Muscle layer of duodenum (tissue), 2 donors: ENCODE data around the gene ROM1.
"Not testable (repeated sequence)": the region's sequence is repeated elsewhere in the genome, so short reads cannot be mapped to it uniquely, and the experiment has no call there.

Experiments
- H3K27ac ChIP-seq: one replicate; pipeline ENCODE4 v1.7.0; 2013; ENCODE audit warnings: mild to moderate bottlenecking, low read length
- H3K27me3 ChIP-seq: one replicate; pipeline ENCODE4 v1.7.0; 2013; ENCODE audit warnings: low read depth, mild to moderate bottlenecking, control low read depth, low read length
- H3K36me3 ChIP-seq, 2 donors: one replicate each; pipeline ENCODE4 v1.7.0; 2013; ENCODE audit warnings: low read length in 2 of 2, control low read depth in 1 of 2, mild to moderate bottlenecking in 1 of 2; ENCODE audit not compliant: insufficient read depth in 2 of 2, control insufficient read depth in 1 of 2
- H3K4me1 ChIP-seq, 2 donors: one replicate each; pipeline ENCODE4 v1.7.0; 2013; ENCODE audit warnings: low read length in 2 of 2, mild to moderate bottlenecking in 2 of 2, control low read depth in 1 of 2, moderate library complexity in 1 of 2; ENCODE audit not compliant: insufficient read depth in 2 of 2, control insufficient read depth in 1 of 2
- H3K4me3 ChIP-seq, 2 donors: one replicate each; pipeline ENCODE4 v1.7.0; 2013; ENCODE audit warnings: low read length in 2 of 2, low read depth in 1 of 2, mild to moderate bottlenecking in 1 of 2
- H3K9me3 ChIP-seq, 2 donors: one replicate each; pipeline ENCODE4 v1.7.0; 2013; ENCODE audit warnings: low read length in 2 of 2, control low read depth in 1 of 2, mild to moderate bottlenecking in 1 of 2; ENCODE audit not compliant: control insufficient read depth in 1 of 2
- donor health status: healthy.

The ROM1 gene

GRCh38 chr11:62574363-62575071 is 38.5 kb upstream of the ROM1 start:
- H3K9me3 ChIP-seq: no peaks in the 10 kb centered on the region
- H3K4me1 ChIP-seq: peaks cover 3 to 30% of the 10 kb centered on the region in 2 donors
- H3K27me3 ChIP-seq: no peaks in the 10 kb centered on the region
- peak overlapping the region; percentile 95 for H3K4me3 ChIP-seq
- H3K36me3 ChIP-seq: peaks cover 29 to 60% of the 10 kb centered on the region in 2 donors
- H3K27ac ChIP-seq: peak overlapping the region; percentile 96

- peak overlapping the region; percentile 95 for H3K4me3 ChIP-seq
- no peaks in the 10 kb centered on the region for H3K27me3 ChIP-seq
- H3K9me3 ChIP-seq: no peaks in the 10 kb centered on the region
- peaks cover 24 to 57% of the 10 kb centered on the region in 2 donors for H3K36me3 ChIP-seq
- peaks cover 3 to 30% of the 10 kb centered on the region in 2 donors for H3K4me1 ChIP-seq
- H3K27ac ChIP-seq: peak overlapping the region; percentile 96
Measured at GRCh38 chr11:62575156-62575555, 37.9 kb upstream of the ROM1 start.

GRCh38 chr11:62575837-62576236 is 37.2 kb upstream of the ROM1 start:
- H3K4me1 ChIP-seq: peaks cover 3 to 30% of the 10 kb centered on the region in 2 donors
- H3K4me3 ChIP-seq: no peak overlapping the region
- no peaks in the 10 kb centered on the region for H3K9me3 ChIP-seq
- peaks cover 19 to 54% of the 10 kb centered on the region in 2 donors for H3K36me3 ChIP-seq
- H3K27ac ChIP-seq: no peak overlapping the region
- no peaks in the 10 kb centered on the region for H3K27me3 ChIP-seq

- no peak overlapping the region for H3K4me3 ChIP-seq
- H3K27ac ChIP-seq: peak overlapping the region; percentile 64
- H3K9me3 ChIP-seq: no peaks in the 10 kb centered on the region
- H3K36me3 ChIP-seq: peaks cover 9 to 50% of the 10 kb centered on the region in 2 donors
- peaks cover 0 to 27% of the 10 kb centered on the region in 2 donors for H3K4me1 ChIP-seq
- no peaks in the 10 kb centered on the region for H3K27me3 ChIP-seq
Measured at GRCh38 chr11:62577046-62577714, 35.9 kb upstream of the ROM1 start.

GRCh38 chr11:62578541-62578940 is 34.5 kb upstream of the ROM1 start:
- no peak overlapping the region for H3K27ac ChIP-seq
- peaks cover 9 to 49% of the 10 kb centered on the region in 2 donors for H3K36me3 ChIP-seq

GRCh38 chr11:62579252-62579651 is 33.8 kb upstream of the ROM1 start:
- H3K36me3 ChIP-seq: peaks cover 9 to 48% of the 10 kb centered on the region in 2 donors

More at GRCh38 chr11:62578541-62578940, 34.5 kb upstream of the ROM1 start:
- Histone ChIP-seq H3K4me1 (peaks cover 0 to 19% of the 10 kb centered on the region in 2 donors), H3K4me3 (no peak overlapping the region), H3K27me3 (no peaks in the 10 kb centered on the region), H3K9me3 (no peaks in the 10 kb centered on the region)

GRCh38 chr11:62580959-62581715 is 31.9 kb upstream of the ROM1 start:
- Histone ChIP-seq H3K36me3 (peaks cover 7 to 48% of the 10 kb centered on the region in 2 donors), H3K27ac (no peak overlapping the region)

More at GRCh38 chr11:62579252-62579651, 33.8 kb upstream of the ROM1 start:
- Histone ChIP-seq H3K4me1 (peaks cover 0 to 19% of the 10 kb centered on the region in 2 donors), H3K27ac (no peak overlapping the region), H3K9me3 (no peaks in the 10 kb centered on the region), H3K27me3 (no peaks in the 10 kb centered on the region), H3K4me3 (no peak overlapping the region)

GRCh38 chr11:62581735-62582134 is 31.3 kb upstream of the ROM1 start:
- not testable (repeated sequence) for H3K9me3 ChIP-seq, H3K4me3 ChIP-seq, H3K27me3 ChIP-seq, H3K4me1 ChIP-seq, H3K27ac ChIP-seq
- peaks cover under 1 to 47% of the 10 kb centered on the region in 2 donors for H3K36me3 ChIP-seq

More at GRCh38 chr11:62580959-62581715, 31.9 kb upstream of the ROM1 start:
- no peaks in the 10 kb centered on the region for H3K27me3 ChIP-seq
- H3K4me1 ChIP-seq: peaks cover 0 to under 1% of the 10 kb centered on the region in 2 donors
- no peaks in the 10 kb centered on the region for H3K9me3 ChIP-seq
- no peak overlapping the region for H3K4me3 ChIP-seq

- H3K4me3 ChIP-seq, H3K27me3 ChIP-seq, H3K9me3 ChIP-seq, H3K27ac ChIP-seq: not testable (repeated sequence)
- Histone ChIP-seq H3K36me3 (peaks cover 10 to 39% of the 10 kb centered on the region in 2 donors), H3K4me1 (peaks cover 0 to 11% of the 10 kb centered on the region in 2 donors)
Measured at GRCh38 chr11:62585356-62585755, 27.7 kb upstream of the ROM1 start.

GRCh38 chr11:62588966-62589637 is 24.0 kb upstream of the ROM1 start:
- Histone ChIP-seq H3K4me3 (no peak overlapping the region), H3K27me3 (no peaks in the 10 kb centered on the region), H3K36me3 (peaks cover 17 to 35% of the 10 kb centered on the region in 2 donors), H3K9me3 (no peaks in the 10 kb centered on the region), H3K4me1 (peaks cover 14 to 33% of the 10 kb centered on the region in 2 donors), H3K27ac (no peak overlapping the region)
